ENCODE results near the gene PUS7L.

GRCh38 chr12:43737646-43738045 lies 20.9 kb downstream of the PUS7L start:
- TF ChIP-seq CTCF (IDR thresholded peaks at IDR 0.05 in 2 of 3, conservative IDR thresholded peaks at IDR 0.05 in 1 of 3; ENCODE audit: borderline replicate concordance in 1 of 3, insufficient read depth in 1 of 3, low read depth in 2 of 3, low read length in 2 of 3) (no peak), EZH2 (IDR thresholded peaks at IDR 0.05) (no peak), POLR2A (IDR thresholded peaks at IDR 0.05; ENCODE audit: borderline replicate concordance, extremely low read depth, insufficient read depth, insufficient read length) (no peak), EZH2phosphoT487 (IDR thresholded peaks at IDR 0.05; ENCODE audit: borderline replicate concordance) (no peak), ATF3 (IDR thresholded peaks at IDR 0.05) (no peak)

Data from HCT116 (cell line).